ENCODE results near the gene CELSR2. TPM values are rescaled to one million over a fixed set of nuclear protein-coding genes. Genes with fewer than 3 reads are reported as not detected.

CELSR2 gene, protein sequence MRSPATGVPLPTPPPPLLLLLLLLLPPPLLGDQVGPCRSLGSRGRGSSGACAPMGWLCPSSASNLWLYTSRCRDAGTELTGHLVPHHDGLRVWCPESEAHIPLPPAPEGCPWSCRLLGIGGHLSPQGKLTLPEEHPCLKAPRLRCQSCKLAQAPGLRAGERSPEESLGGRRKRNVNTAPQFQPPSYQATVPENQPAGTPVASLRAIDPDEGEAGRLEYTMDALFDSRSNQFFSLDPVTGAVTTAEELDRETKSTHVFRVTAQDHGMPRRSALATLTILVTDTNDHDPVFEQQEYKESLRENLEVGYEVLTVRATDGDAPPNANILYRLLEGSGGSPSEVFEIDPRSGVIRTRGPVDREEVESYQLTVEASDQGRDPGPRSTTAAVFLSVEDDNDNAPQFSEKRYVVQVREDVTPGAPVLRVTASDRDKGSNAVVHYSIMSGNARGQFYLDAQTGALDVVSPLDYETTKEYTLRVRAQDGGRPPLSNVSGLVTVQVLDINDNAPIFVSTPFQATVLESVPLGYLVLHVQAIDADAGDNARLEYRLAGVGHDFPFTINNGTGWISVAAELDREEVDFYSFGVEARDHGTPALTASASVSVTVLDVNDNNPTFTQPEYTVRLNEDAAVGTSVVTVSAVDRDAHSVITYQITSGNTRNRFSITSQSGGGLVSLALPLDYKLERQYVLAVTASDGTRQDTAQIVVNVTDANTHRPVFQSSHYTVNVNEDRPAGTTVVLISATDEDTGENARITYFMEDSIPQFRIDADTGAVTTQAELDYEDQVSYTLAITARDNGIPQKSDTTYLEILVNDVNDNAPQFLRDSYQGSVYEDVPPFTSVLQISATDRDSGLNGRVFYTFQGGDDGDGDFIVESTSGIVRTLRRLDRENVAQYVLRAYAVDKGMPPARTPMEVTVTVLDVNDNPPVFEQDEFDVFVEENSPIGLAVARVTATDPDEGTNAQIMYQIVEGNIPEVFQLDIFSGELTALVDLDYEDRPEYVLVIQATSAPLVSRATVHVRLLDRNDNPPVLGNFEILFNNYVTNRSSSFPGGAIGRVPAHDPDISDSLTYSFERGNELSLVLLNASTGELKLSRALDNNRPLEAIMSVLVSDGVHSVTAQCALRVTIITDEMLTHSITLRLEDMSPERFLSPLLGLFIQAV (N-terminal part only)
- total RNA-seq: 10 to 100 TPM; 23.4 to 57.2 (median 39.9) TPM

- intact Hi-C loops (cut with DNase I): no loop called here
- H3K4me3 ChIP-seq: peak within 1 kb of the TSS; percentile 62 to 85 (median 82)
- no peaks in the 10 kb centered on the region for H3K9me3 ChIP-seq
- WGBS, 2 donors: 0 to 93% methylated on average over 1 to 3 of the region's 49 CpGs
- peaks cover 0 to 3% (median 0%) of the 10 kb centered on the region in 4 donors for H3K27me3 ChIP-seq
- H3K36me3 ChIP-seq: peaks cover 0 to 20% (median 0%) of the 10 kb centered on the region in 3 donors
- peaks cover 13 to 51% (median 17%) of the 10 kb centered on the region in 3 donors for H3K4me1 ChIP-seq
- peak within 1 kb of the TSS; percentile 62 to 87 (median 79) for H3K27ac ChIP-seq
- peak in 1 of 4 donors; percentile 39 for TF ChIP-seq POLR2A (IDR thresholded peaks at IDR 0.05)
- TF ChIP-seq, protein P1, sequence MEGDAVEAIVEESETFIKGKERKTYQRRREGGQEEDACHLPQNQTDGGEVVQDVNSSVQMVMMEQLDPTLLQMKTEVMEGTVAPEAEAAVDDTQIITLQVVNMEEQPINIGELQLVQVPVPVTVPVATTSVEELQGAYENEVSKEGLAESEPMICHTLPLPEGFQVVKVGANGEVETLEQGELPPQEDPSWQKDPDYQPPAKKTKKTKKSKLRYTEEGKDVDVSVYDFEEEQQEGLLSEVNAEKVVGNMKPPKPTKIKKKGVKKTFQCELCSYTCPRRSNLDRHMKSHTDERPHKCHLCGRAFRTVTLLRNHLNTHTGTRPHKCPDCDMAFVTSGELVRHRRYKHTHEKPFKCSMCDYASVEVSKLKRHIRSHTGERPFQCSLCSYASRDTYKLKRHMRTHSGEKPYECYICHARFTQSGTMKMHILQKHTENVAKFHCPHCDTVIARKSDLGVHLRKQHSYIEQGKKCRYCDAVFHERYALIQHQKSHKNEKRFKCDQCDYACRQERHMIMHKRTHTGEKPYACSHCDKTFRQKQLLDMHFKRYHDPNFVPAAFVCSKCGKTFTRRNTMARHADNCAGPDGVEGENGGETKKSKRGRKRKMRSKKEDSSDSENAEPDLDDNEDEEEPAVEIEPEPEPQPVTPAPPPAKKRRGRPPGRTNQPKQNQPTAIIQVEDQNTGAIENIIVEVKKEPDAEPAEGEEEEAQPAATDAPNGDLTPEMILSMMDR (IDR thresholded peaks at IDR 0.05): no peak
- DNase-seq: no peak
These were observed at the start of gene CELSR2 for GRCh38 chr1:109248797-109249629. CELSR2 (plus strand) TSS chr1:109249539; CDS start chr1:109250080, 541 bp downstream.

DNA sequence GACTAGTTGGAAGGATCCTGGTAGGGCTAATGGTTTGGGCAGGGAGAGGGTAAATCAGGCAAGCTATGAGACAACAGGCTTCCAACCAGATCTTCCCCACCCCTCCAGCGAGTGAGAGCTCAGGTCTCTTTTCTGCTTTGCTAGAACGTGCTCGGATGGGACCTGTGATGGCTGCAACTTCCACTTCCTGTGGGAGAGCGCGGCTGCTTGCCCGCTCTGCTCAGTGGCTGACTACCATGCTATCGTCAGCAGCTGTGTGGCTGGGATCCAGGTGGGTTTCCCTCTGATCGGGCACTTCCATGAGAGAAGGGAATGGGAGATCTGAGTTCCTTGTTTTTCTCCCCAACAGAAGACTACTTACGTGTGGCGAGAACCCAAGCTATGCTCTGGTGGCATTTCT lies 49.6 kb upstream of the CELSR2 start:
- DNase-seq: no peak
- intact Hi-C loops (cut with DNase I): loop anchor here (10.0 kb wide), 1 partner anchor 55 kb away; no protein-coding TSS in a partner anchor
- Histone ChIP-seq H3K9me3 (no peaks in the 10 kb centered on the region), H3K27me3 (no peaks in the 10 kb centered on the region), H3K4me3 (no peak overlapping the region), H3K36me3 (no peaks in the 10 kb centered on the region), H3K4me1 (peaks cover 16 to 33% (median 21%) of the 10 kb centered on the region in 3 donors), H3K27ac (no peak overlapping the region)
- TF ChIP-seq, protein P1 (IDR thresholded peaks at IDR 0.05): no peak
- TF ChIP-seq POLR2A (IDR thresholded peaks at IDR 0.05): no peak
- 65 to 79% methylated on average over 4 to 10 of the region's 10 CpGs for WGBS, 2 donors

DNA sequence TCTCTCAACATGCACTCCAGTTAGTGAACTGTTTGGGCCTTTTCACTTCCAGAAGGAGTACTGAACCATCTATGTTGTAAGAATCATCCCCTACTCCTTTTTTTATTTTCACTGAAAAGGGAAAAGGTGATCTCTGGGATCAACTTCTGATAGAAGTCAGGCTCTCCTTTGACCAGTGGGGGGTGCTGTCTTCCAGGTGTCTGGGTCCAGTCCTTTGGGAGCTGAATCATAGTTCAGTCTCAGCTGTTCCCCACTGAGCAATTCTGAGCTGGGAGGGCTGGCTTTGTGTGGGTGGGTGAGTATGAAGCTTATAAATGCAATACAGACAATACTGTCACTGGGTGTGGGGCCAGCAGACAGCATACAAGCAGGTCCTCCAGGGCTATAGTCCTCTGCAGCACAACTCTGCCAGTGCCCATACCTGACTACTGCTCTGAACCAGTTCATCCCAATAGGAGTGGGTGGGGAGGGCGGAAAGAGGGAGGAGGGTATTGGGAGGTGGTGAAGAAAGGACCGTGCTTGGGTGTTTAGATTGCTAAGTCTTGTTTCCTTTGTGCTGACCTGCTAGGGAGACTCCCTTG lies 48.1 kb upstream of the CELSR2 start:
- DNase-seq: no peak
- H3K9me3 ChIP-seq: no peaks in the 10 kb centered on the region
- intact Hi-C loops (cut with DNase I): loop anchor here (10.0 kb wide), 1 partner anchor 54 kb away; no protein-coding TSS in a partner anchor
- TF ChIP-seq, protein P1 (IDR thresholded peaks at IDR 0.05): peak in 5 of 6 experiments; percentile 41 to 79 (median 67)
- no peak for TF ChIP-seq POLR2A (IDR thresholded peaks at IDR 0.05)
- no peak overlapping the region for H3K4me3 ChIP-seq
- peak overlapping the region in 2 of 4 donors; percentile 17 to 64 for H3K27ac ChIP-seq
- H3K36me3 ChIP-seq: no peaks in the 10 kb centered on the region
- H3K27me3 ChIP-seq: no peaks in the 10 kb centered on the region
- WGBS, 2 donors: 43 to 57% methylated on average over 2 of the region's 2 CpGs
- peaks cover 16 to 33% (median 21%) of the 10 kb centered on the region in 3 donors for H3K4me1 ChIP-seq

- Histone ChIP-seq H3K27me3 (no peaks in the 10 kb centered on the region), H3K9me3 (no peaks in the 10 kb centered on the region), H3K27ac (no peak overlapping the region), H3K4me1 (peaks cover 5 to 35% (median 7%) of the 10 kb centered on the region in 3 donors), H3K4me3 (no peak overlapping the region), H3K36me3 (no peaks in the 10 kb centered on the region)
- no peak for DNase-seq
- 66 to 72% methylated on average over 5 of the region's 5 CpGs for WGBS, 2 donors
- no peak for TF ChIP-seq POLR2A (IDR thresholded peaks at IDR 0.05)
- TF ChIP-seq, protein P1 (IDR thresholded peaks at IDR 0.05): no peak
- intact Hi-C loops (cut with DNase I): loop anchor here (10.0 kb wide), 1 partner anchor 50 kb away; no protein-coding TSS in a partner anchor
These were observed 44.9 kb upstream of the CELSR2 start for GRCh38 chr1:109204484-109204883.

Measured in esophagus squamous epithelium (tissue), 5 donors.